Kidney epithelial cell (primary cell): ENCODE data around the gene CYTH4. TPM values are rescaled to one million over a fixed set of nuclear protein-coding genes. Genes with fewer than 3 reads are reported as not detected.

Experiments used
- DNase-seq: peaks from one replicate; pipeline ENCODE4 v3.0.0-alpha.2; 2010; ENCODE audit warnings: low read depth
- H3K27me3 ChIP-seq: 2 replicates; pipeline ENCODE4 v1.6.0; 2011; ENCODE audit warnings: low read length; ENCODE audit not compliant: control insufficient read depth, insufficient read depth
- H3K36me3 ChIP-seq: 2 replicates; pipeline ENCODE4 v1.5.1; 2011; ENCODE audit warnings: low read length; ENCODE audit not compliant: control insufficient read depth, insufficient read depth
- H3K4me3 ChIP-seq: 2 replicates; pipeline ENCODE4 v1.5.1; 2011; ENCODE audit warnings: low read depth, mild to moderate bottlenecking, control low read depth, low read length
- CTCF ChIP-seq: IDR thresholded peaks from 2 replicates; pipeline ENCODE4 v1.5.1; 2011; ENCODE audit warnings: mild to moderate bottlenecking, moderate library complexity, low read length, control low read depth, inconsistent platforms; ENCODE audit not compliant: insufficient read depth, poor library complexity, severe bottlenecking
- total RNA-seq: library from RNA; depleted of rRNA; stranded (reverse); fragments of >200 nt; gene quantifications from 2 replicates; pipeline ENCODE4 v1.2.3, GENCODE V29; 2015

Gene CYTH4
- total RNA-seq, 1 donor from 2014 or later = not detected

GRCh38 chr22:37355174-37355573 lies 72.9 kb downstream of the CYTH4 start:
- no peaks in the 10 kb centered on the region for H3K27me3 ChIP-seq
- TF ChIP-seq CTCF = no peak
- H3K4me3 ChIP-seq = no peak overlapping the region
- H3K36me3 ChIP-seq = no peaks in the 10 kb centered on the region
- DNase-seq = no peak

GRCh38 chr22:37356922-37357321 lies 74.6 kb downstream of the CYTH4 start:
- Histone ChIP-seq H3K27me3 (no peaks in the 10 kb centered on the region), H3K36me3 (no peaks in the 10 kb centered on the region), H3K4me3 (no peak overlapping the region)
- TF ChIP-seq CTCF = no peak
- no peak for DNase-seq

- no peak for DNase-seq
- TF ChIP-seq CTCF = no peak
- no peaks in the 10 kb centered on the region for H3K36me3 ChIP-seq
- H3K4me3 ChIP-seq = no peak overlapping the region
- no peaks in the 10 kb centered on the region for H3K27me3 ChIP-seq
Observed at GRCh38 chr22:37357446-37358075, 75.3 kb downstream of the CYTH4 start.

GRCh38 chr22:37358386-37358785 lies 76.1 kb downstream of the CYTH4 start:
- TF ChIP-seq CTCF = no peak

GRCh38 chr22:37358917-37359316 lies 76.6 kb downstream of the CYTH4 start:
- TF ChIP-seq CTCF = no peak
- Histone ChIP-seq H3K27me3 (no peaks in the 10 kb centered on the region), H3K36me3 (no peaks in the 10 kb centered on the region), H3K4me3 (no peak overlapping the region)
- no peak for DNase-seq

More at GRCh38 chr22:37358386-37358785, 76.1 kb downstream of the CYTH4 start:
- no peaks in the 10 kb centered on the region for H3K36me3 ChIP-seq
- no peak overlapping the region for H3K4me3 ChIP-seq
- no peak for DNase-seq
- no peaks in the 10 kb centered on the region for H3K27me3 ChIP-seq

GRCh38 chr22:37362621-37363020 lies 80.3 kb downstream of the CYTH4 start:
- no peak overlapping the region for H3K4me3 ChIP-seq
- no peaks in the 10 kb centered on the region for H3K36me3 ChIP-seq
- no peaks in the 10 kb centered on the region for H3K27me3 ChIP-seq
- no peak for DNase-seq
- TF ChIP-seq CTCF = no peak
